Testis (tissue), 3 donors: ENCODE measurements around the gene MYH3. TPM values are rescaled to one million over a fixed set of nuclear protein-coding genes. Genes with fewer than 3 reads are reported as not detected.

Experiments used
- DNase-seq: peaks from one replicate; pipeline ENCODE4 v3.0.0-alpha.2; 2019
- H3K27ac ChIP-seq, 2 donors: fragments of 200-600 bp; sonication (generic); one replicate each; pipeline ENCODE4 v1.5.1; 2019
- H3K27me3 ChIP-seq: fragments of 200-600 bp; sonication (generic); one replicate; pipeline ENCODE4 v1.5.1; 2019
- H3K36me3 ChIP-seq: fragments of 200-600 bp; sonication (generic); one replicate; pipeline ENCODE4 v1.5.1; 2017; ENCODE audit warnings: low read depth; ENCODE audit errors: missing control alignments
- H3K4me1 ChIP-seq: fragments of 200-600 bp; sonication (generic); one replicate; pipeline ENCODE4 v1.5.1; 2019
- H3K4me3 ChIP-seq, 2 donors: fragments of 200-600 bp; sonication (generic); one replicate each; pipeline ENCODE4 v1.5.1; 2017 to 2019
- H3K9me3 ChIP-seq: fragments of 200-600 bp; sonication (generic); one replicate; pipeline ENCODE4 v1.5.1; 2017
- POLR2A ChIP-seq: fragments of 450-650 bp; IDR thresholded peaks from one replicate; pipeline ENCODE4 v1.6.1; 2017; ENCODE audit warnings: antibody characterized with exemption, mild to moderate bottlenecking, moderate library complexity
- WGBS, 2 donors: methylation state at CpG; one replicate each; pipeline ENCODE4 v1.1.5; 2018; 5-methylcytosine and 5-hydroxymethylcytosine counted together
- intact Hi-C: fragments of 100-400 bp; cut with DNase I; formaldehyde crosslinking; loops from one replicate; pipeline ENCODE4 v1.15.1; 2023; ENCODE audit warnings: low total_unique reads
- polyA plus RNA-seq: library from polyadenylated mRNA; stranded (reverse); fragments of 350-450 nt; fragmentation: Illumina TruSeq; extraction: RNeasy Lipid Tissue Mini Kit (QIAGEN cat#74804); gene quantifications from one replicate; pipeline ENCODE4 v1.2.3, GENCODE V29; 2014; ENCODE audit warnings: low read depth, low replicate concordance; ENCODE audit not compliant: insufficient read depth
- total RNA-seq, 2 donors: library from RNA; depleted of rRNA; stranded (reverse); fragments of >200 nt; gene quantifications; one replicate each; pipeline ENCODE4 v1.2.3, GENCODE V29; 2016
- TF ChIP-seq, protein P1 (sequence below), 3 experiments: fragments of 450-650 bp in 2 of 3; fragments of 200-600 bp in 1 of 3; sonication (generic) in 1 of 3; IDR thresholded peaks; one replicate each; pipeline ENCODE4 v1.5.1; 2016 to 2019; ENCODE audit warnings: antibody characterized with exemption in 3 of 3, mild to moderate bottlenecking in 2 of 3, moderate library complexity in 1 of 3

MYH3 gene
- total and polyA plus RNA-seq, 3 donors from 2014 or later = 18.1 to 35.3 (median 19.3) TPM

DNA sequence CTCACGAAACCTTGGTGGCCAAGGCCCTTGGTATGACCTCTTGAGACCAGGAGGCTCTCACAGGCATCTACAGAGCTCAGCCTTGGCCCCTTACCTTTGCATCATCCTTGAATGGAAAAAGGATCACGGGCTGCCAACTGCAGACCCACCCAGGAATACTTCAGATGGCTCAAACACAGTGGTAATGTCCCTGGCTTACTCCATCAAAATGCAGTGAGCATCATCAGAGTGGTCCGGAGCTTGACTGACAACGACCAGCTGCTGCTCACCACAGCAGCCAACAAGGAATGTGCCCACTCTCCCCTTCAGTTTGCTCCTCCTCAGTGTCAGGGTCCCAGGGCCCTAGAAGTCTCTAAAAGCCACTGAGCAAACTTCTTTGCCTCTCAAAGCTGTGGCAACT is 17.6 kb upstream of the MYH3 start:
- Histone ChIP-seq H3K9me3 (no peaks in the 10 kb centered on the region), H3K27me3 (no peaks in the 10 kb centered on the region), H3K36me3 (no peaks in the 10 kb centered on the region), H3K27ac (no peak overlapping the region), H3K4me1 (no peaks in the 10 kb centered on the region), H3K4me3 (no peak overlapping the region)
- 100% methylated on average over 4 of the region's 4 CpGs; no CpG with 5 or more reads in 1 of the 2 donors for WGBS, 2 donors
- TF ChIP-seq POLR2A = no peak
- TF ChIP-seq, protein P1, sequence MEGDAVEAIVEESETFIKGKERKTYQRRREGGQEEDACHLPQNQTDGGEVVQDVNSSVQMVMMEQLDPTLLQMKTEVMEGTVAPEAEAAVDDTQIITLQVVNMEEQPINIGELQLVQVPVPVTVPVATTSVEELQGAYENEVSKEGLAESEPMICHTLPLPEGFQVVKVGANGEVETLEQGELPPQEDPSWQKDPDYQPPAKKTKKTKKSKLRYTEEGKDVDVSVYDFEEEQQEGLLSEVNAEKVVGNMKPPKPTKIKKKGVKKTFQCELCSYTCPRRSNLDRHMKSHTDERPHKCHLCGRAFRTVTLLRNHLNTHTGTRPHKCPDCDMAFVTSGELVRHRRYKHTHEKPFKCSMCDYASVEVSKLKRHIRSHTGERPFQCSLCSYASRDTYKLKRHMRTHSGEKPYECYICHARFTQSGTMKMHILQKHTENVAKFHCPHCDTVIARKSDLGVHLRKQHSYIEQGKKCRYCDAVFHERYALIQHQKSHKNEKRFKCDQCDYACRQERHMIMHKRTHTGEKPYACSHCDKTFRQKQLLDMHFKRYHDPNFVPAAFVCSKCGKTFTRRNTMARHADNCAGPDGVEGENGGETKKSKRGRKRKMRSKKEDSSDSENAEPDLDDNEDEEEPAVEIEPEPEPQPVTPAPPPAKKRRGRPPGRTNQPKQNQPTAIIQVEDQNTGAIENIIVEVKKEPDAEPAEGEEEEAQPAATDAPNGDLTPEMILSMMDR (IDR thresholded peaks at IDR 0.05) = no peak
- no peak for DNase-seq
- intact Hi-C loops = no loop called here

DNA sequence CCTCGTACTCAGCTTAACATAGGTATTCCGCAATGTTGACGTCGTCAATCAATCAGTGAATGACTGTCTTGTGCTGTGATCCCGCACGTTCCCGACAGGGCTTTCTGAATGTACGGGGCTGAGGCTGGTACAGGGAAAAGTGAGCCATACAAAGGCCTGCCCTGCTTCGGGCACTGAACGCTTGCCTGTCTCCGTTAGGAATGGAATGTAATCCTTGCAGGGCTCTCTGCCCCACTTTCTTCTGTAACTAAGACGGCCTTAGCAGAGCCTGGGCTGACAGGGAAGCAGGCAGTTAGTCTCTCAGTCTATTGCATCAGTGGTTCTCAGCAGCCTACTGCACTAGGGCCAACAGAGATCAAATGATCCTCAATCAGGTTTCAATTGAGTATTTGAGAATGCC is 16.2 kb upstream of the MYH3 start:
- Histone ChIP-seq H3K4me3 (no peak overlapping the region), H3K36me3 (no peaks in the 10 kb centered on the region), H3K4me1 (no peaks in the 10 kb centered on the region), H3K27ac (no peak overlapping the region), H3K27me3 (no peaks in the 10 kb centered on the region), H3K9me3 (no peaks in the 10 kb centered on the region)
- intact Hi-C loops = no loop called here
- no peak for DNase-seq
- 91 to 94% methylated on average over 12 of the region's 12 CpGs for WGBS, 2 donors
- TF ChIP-seq, protein P1 (IDR thresholded peaks at IDR 0.05) = no peak
- no peak for TF ChIP-seq POLR2A

DNA sequence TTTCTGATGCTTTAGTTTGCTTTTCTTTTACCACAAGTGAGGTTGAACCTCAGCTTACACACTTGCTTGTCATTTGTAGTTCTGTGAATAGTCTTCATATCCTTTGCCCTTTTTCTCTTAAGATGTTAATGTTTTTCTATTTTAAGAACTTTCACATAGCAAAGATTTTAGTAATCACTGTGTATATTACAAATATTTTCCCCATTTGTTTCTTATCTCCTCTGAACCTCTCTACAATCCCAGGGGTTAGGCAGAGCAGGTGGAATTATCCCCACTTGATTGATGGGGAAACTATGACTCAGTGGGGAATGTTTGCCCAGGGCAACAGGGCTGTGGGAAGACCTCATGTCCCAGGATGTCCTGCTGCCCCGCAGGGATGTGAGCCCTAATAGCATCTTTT is 11.7 kb upstream of the MYH3 start:
- Histone ChIP-seq H3K27ac (no peak overlapping the region), H3K36me3 (no peaks in the 10 kb centered on the region), H3K27me3 (no peaks in the 10 kb centered on the region), H3K9me3 (no peaks in the 10 kb centered on the region), H3K4me1 (no peaks in the 10 kb centered on the region), H3K4me3 (no peak overlapping the region)
- WGBS, 2 donors = 85 to 93% methylated on average over 1 of the region's 1 CpG
- DNase-seq = no peak
- TF ChIP-seq POLR2A = no peak
- TF ChIP-seq, protein P1 (IDR thresholded peaks at IDR 0.05) = no peak
- intact Hi-C loops = no loop called here

DNA sequence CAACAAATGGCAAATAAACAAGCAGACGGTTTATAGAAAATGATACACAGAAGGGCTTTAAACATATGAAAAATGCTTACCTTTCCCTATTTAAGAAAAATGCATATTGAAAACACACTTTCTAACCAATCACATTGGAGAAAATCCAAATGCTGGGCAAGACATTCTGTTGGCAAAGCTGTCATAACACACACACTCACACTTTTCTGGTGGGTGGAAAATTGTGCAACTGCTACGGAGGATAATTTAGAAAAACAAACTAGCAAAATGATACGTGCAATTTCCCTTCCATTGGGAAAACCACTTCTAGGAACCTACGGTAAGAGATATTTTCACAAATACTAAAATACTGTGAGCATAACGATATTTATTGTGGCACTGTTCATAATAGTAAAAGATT is 9.8 kb upstream of the MYH3 start:
- Histone ChIP-seq H3K36me3 (no peaks in the 10 kb centered on the region), H3K4me3 (no peak overlapping the region), H3K4me1 (no peaks in the 10 kb centered on the region), H3K27ac (no peak overlapping the region), H3K9me3 (no peaks in the 10 kb centered on the region), H3K27me3 (no peaks in the 10 kb centered on the region)
- WGBS, 2 donors = 84 to 86% methylated on average over 5 of the region's 5 CpGs
- TF ChIP-seq, protein P1 (IDR thresholded peaks at IDR 0.05) = no peak
- no peak for TF ChIP-seq POLR2A
- no peak for DNase-seq
- intact Hi-C loops = no loop called here

DNA sequence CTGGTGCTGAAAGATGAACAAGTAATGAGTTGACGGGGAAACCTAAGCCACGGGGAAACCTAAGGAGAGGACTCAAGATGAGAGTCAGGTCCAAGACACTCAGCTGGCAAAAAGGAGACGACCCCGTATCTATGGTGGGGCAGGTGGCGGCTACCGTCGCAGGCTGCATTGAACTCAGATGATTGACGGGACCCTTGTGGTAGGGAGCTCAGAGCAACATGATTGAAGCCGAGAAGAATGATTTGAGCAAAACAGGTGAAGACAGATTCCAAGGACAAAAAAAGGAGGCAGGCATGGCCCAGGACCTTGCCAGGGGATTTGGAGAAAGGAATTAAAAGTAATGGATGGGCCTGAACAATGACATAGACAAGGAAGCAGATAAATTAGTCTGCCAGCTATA is 7.5 kb upstream of the MYH3 start:
- H3K27ac ChIP-seq = no peak overlapping the region
- no peaks in the 10 kb centered on the region for H3K4me1 ChIP-seq
- intact Hi-C loops = no loop called here
- DNase-seq = no peak
- H3K36me3 ChIP-seq = no peaks in the 10 kb centered on the region
- TF ChIP-seq POLR2A = no peak
- TF ChIP-seq, protein P1 (IDR thresholded peaks at IDR 0.05) = no peak
- WGBS, 2 donors = 87 to 93% methylated on average over 9 of the region's 9 CpGs
- no peaks in the 10 kb centered on the region for H3K27me3 ChIP-seq
- H3K9me3 ChIP-seq = no peaks in the 10 kb centered on the region
- no peak overlapping the region for H3K4me3 ChIP-seq
